Mucosa of descending colon (tissue), 3 donors: ENCODE measurements around the gene MMP3. TPM values are rescaled to one million over a fixed set of nuclear protein-coding genes. Genes with fewer than 3 reads are reported as not detected.

Source experiments
- ATAC-seq: fragments of 200-7000 bp; cut with Tn5 transposase; one replicate; pipeline ENCODE4 v1.9.1; 2020; ENCODE audit warnings: mild to moderate bottlenecking, moderate library complexity
- DNase-seq, 3 donors: peaks; one replicate each; pipeline ENCODE4 v3.0.0-alpha.2; 2020
- H3K36me3 ChIP-seq: fragments of 200-600 bp; one replicate; pipeline ENCODE4 v1.8.0; 2021; ENCODE audit warnings: low read depth, mild to moderate bottlenecking
- H3K4me1 ChIP-seq: fragments of 200-600 bp; one replicate; pipeline ENCODE4 v1.8.0; 2021; ENCODE audit warnings: low read depth, mild to moderate bottlenecking
- H3K4me3 ChIP-seq: fragments of 200-600 bp; one replicate; pipeline ENCODE4 v1.8.0; 2021; ENCODE audit warnings: mild to moderate bottlenecking
- H3K9me3 ChIP-seq: fragments of 200-600 bp; one replicate; pipeline ENCODE4 v1.8.0; 2021; ENCODE audit warnings: mild to moderate bottlenecking
- intact Hi-C, 2 donors: fragments of 100-400 bp; cut with DNase I in 1 of 2; cut with micrococcal nuclease in 1 of 2; formaldehyde crosslinking; loops; one replicate each; pipeline versions ENCODE4 v1.11.0 to v1.11.1; 2022; cut with DNase I, micrococcal nuclease
- total RNA-seq, 3 donors: library from RNA; stranded (reverse); fragmentation: NEBNext Ultra II Directional in 2 of 3; extraction: Animal tissue kit (Norgen Biotek cat#: 25700) in 2 of 3; gene quantifications; one replicate each; pipeline versions ENCODE4 v1.2.1 to v1.2.4, GENCODE V29; 2021 to 2023
- TF ChIP-seq, protein P1 (sequence below): fragments of 200-600 bp; IDR thresholded peaks from one replicate; pipeline ENCODE4 v1.8.0; 2022; ENCODE audit warnings: antibody characterized with exemption, mild to moderate bottlenecking
- donor health status: DM: no; HTN: no; CAD: no; lungs with moderate emphysema.
- donor health status: DM: no; HTN: no; CAD: no.
- donor health status: DM: no; HTN: yes; CAD: no.

Gene MMP3
- total RNA-seq, 3 donors from 2014 or later, result 0.47 to 1.3 TPM; not detected in 1

DNA sequence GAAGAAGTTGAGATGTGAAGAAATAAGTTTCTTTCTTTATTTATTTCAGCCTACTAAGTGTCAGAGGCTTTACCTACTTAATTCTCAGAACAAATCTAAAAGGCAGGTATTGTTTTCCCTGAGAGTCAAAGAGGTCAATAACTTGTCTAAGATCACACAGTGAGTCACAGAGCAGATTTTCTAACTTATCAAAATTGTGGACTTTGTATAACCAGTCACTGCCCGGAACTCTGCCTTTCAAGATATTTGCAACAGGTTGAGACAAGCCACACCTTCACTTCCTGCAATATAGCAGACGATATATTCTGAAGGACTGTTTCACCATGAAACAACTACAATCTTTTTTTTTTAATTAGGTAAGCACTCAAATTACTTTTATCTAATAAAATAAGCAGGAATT lies 10.5 kb upstream of the MMP3 start:
- H3K4me3 ChIP-seq, result no peak overlapping the region
- no peaks in the 10 kb centered on the region for H3K9me3 ChIP-seq
- no peaks in the 10 kb centered on the region for H3K36me3 ChIP-seq
- TF ChIP-seq, protein P1, sequence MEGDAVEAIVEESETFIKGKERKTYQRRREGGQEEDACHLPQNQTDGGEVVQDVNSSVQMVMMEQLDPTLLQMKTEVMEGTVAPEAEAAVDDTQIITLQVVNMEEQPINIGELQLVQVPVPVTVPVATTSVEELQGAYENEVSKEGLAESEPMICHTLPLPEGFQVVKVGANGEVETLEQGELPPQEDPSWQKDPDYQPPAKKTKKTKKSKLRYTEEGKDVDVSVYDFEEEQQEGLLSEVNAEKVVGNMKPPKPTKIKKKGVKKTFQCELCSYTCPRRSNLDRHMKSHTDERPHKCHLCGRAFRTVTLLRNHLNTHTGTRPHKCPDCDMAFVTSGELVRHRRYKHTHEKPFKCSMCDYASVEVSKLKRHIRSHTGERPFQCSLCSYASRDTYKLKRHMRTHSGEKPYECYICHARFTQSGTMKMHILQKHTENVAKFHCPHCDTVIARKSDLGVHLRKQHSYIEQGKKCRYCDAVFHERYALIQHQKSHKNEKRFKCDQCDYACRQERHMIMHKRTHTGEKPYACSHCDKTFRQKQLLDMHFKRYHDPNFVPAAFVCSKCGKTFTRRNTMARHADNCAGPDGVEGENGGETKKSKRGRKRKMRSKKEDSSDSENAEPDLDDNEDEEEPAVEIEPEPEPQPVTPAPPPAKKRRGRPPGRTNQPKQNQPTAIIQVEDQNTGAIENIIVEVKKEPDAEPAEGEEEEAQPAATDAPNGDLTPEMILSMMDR, result no peak
- ATAC-seq (peak; percentile 90), DNase-seq (no peak)
- peaks cover 8% of the 10 kb centered on the region for H3K4me1 ChIP-seq
- intact Hi-C loops, result no loop called here

DNA sequence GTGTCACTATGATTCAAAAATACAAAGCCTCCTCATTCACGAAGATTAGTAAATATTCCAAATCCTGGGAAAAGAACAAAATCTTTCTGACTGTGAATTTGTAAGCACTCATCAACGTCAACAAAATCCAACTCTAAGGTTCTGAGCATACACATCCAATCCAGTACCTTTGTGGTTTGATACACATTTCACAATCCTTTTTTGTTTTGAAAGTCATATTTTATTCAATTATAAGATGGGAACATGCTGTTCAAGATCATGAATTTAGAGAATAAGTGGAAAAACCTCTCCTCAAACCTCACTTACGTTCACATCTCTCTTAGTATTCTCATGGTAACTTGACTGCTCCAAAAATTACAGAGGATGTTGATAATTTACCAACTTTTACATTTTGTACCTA lies 9.6 kb upstream of the MMP3 start:
- intact Hi-C loops, result no loop called here
- TF ChIP-seq, protein P1, result no peak

DNA sequence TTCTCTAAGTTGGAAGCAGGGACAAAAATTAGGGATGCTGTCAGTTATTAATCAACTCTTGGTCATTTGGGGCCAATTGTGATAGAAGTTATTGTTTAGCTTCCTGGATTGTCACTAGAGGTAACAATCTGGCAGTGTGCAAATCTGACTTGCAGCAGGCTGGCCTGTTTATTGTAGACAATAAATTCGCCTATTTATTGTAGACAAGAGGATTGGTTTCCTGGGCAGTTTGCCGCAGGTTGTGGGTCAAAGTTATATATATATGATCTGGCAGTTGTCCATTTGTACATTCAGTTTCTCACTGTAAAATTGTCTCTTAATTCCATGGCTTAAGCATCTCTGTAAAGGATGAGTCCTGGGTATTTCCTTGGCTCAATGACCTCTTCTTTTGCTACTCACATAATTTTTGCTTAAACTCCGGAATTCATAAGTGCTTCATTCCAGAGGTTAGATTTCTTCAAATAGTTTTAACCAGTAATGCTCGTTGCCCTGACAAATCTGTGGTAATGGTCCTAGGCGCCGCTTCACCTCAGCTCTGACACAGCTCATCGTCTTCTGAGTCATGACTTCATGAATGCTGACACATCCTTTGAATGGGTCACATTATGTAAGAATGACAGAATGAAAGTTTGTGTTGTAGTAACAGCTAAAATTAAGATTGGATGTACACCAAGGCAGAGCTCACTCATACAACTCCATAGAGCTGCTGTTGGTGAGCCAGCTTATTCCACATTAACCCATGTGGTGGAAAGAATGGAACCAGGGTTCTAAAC lies 7.8 kb upstream of the MMP3 start:
- ATAC-seq (peak; percentile 89), DNase-seq (peak in 1 of 3 donors; percentile 31)
- intact Hi-C loops, result no loop called here
- Histone ChIP-seq H3K4me1 (peaks cover 8% of the 10 kb centered on the region), H3K9me3 (no peaks in the 10 kb centered on the region), H3K4me3 (no peak overlapping the region), H3K36me3 (no peaks in the 10 kb centered on the region)
- TF ChIP-seq, protein P1, result no peak

More for the DNA sequence above, 9.6 kb upstream of the MMP3 start:
- peaks cover 8% of the 10 kb centered on the region for H3K4me1 ChIP-seq
- ATAC-seq (no peak), DNase-seq (no peak)
- H3K4me3 ChIP-seq, result no peak overlapping the region
- no peaks in the 10 kb centered on the region for H3K36me3 ChIP-seq
- no peaks in the 10 kb centered on the region for H3K9me3 ChIP-seq

DNA sequence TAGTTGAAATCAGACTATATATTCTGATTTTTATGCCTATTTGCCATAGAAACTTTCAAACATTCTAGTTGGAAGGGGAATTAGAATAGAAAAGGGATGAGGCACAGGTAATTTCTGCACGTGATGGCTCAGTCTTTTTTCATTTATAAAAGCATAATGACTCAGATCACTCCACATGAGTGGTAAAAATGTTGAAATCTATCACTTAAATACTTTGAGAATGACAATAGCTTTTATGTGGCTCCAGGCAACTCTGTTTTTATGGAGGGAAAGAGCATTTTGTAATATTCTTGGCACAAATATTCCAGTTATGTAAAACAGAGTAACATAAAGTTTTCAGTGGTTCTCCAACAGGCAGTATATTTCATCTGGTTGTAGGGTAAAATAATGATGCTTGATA lies 5.9 kb upstream of the MMP3 start:
- peaks cover 8% of the 10 kb centered on the region for H3K4me1 ChIP-seq
- DNase-seq, result no peak
- TF ChIP-seq, protein P1, result no peak
- H3K36me3 ChIP-seq, result no peaks in the 10 kb centered on the region
- no peak for ATAC-seq
- no peaks in the 10 kb centered on the region for H3K9me3 ChIP-seq
- H3K4me3 ChIP-seq, result no peak overlapping the region
- intact Hi-C loops, result no loop called here

DNA sequence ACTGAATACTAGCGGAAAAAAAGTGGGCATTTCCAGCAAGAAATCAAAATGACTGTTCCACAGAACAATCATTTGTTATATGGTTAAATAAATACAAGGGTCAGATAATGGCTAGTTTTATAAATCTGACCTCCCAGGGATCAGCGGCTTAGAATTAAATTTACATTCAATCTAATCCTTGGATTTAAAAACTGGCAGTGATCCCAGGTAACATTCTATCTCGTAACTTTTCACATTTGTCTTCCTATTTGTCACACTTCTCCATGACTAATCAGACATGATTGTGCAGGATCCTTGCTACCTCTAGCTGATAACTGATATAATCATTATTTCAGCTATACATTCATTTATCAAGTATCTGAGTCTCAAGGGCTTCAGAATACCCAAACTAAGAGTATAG lies 2.9 kb upstream of the MMP3 start:
- TF ChIP-seq, protein P1, result no peak
- H3K4me1 ChIP-seq, result peaks cover 8% of the 10 kb centered on the region
- H3K4me3 ChIP-seq, result no peak overlapping the region
- H3K36me3 ChIP-seq, result no peaks in the 10 kb centered on the region
- H3K9me3 ChIP-seq, result no peaks in the 10 kb centered on the region
- intact Hi-C loops, result no loop called here
- DNase-seq (no peak), ATAC-seq (no peak)
